Neural cell (in vitro differentiated cells): Measurements from ENCODE around the gene ABCA4.

Experiments used
- CTCF ChIP-seq: fragments of 450-650 bp; IDR thresholded peaks from 2 replicates; pipeline ENCODE4 v1.5.1; 2014; ENCODE audit warnings: antibody characterized with exemption, mild to moderate bottlenecking, moderate library complexity; ENCODE audit not compliant: poor library complexity, severe bottlenecking
- EZH2 ChIP-seq: fragments of 200-600, 300-800 bp; shearing (Covaris generic), sonication (generic); IDR thresholded peaks from 2 replicates; pipeline ENCODE4 v1.6.1; 2014; ENCODE audit warnings: antibody characterized with exemption, low read length, borderline replicate concordance, mild to moderate bottlenecking; ENCODE audit not compliant: insufficient read depth, poor library complexity, severe bottlenecking
- POLR2AphosphoS5 ChIP-seq: IDR thresholded peaks from 2 replicates; pipeline ENCODE4 v1.6.1; 2012

- TF ChIP-seq CTCF: no peak
- no peak for TF ChIP-seq POLR2AphosphoS5
- TF ChIP-seq EZH2: no peak
Measured at GRCh38 chr1:94050254-94050653, 70.7 kb downstream of the ABCA4 start.
